PFSK-1 (cell line): Measurements from ENCODE around the gene ZNF768.

Source experiments
- FOXP2 ChIP-seq: optimal IDR thresholded peaks from 2 replicates; pipeline ENCODE3; 2011; ENCODE audit warnings: borderline replicate concordance, control low read depth, inconsistent platforms; ENCODE audit not compliant: insufficient read depth; ENCODE audit errors: extremely low read length, extremely low read depth
- POLR2AphosphoS5 ChIP-seq: IDR thresholded peaks from 2 replicates; pipeline ENCODE4 v1.6.1; 2012; ENCODE audit warnings: low read depth, mild to moderate bottlenecking, control low read depth, low read length, moderate library complexity
- SIN3A ChIP-seq: IDR thresholded peaks from 2 replicates; pipeline ENCODE4 v1.6.1; 2012; ENCODE audit warnings: mild to moderate bottlenecking, low read length, moderate library complexity, borderline replicate concordance; ENCODE audit not compliant: insufficient read depth
- TF ChIP-seq, protein P1 (sequence below), 2 experiments: IDR thresholded peaks; 2 replicates each; pipeline versions ENCODE4 v1.6.1 to v1.8.0; 2011 to 2012; ENCODE audit warnings: low read depth in 2 of 2, low read length in 2 of 2, control low read depth in 1 of 2, inconsistent platforms in 1 of 2, mild to moderate bottlenecking in 1 of 2, moderate library complexity in 1 of 2; ENCODE audit not compliant: insufficient read depth in 1 of 2

DNA sequence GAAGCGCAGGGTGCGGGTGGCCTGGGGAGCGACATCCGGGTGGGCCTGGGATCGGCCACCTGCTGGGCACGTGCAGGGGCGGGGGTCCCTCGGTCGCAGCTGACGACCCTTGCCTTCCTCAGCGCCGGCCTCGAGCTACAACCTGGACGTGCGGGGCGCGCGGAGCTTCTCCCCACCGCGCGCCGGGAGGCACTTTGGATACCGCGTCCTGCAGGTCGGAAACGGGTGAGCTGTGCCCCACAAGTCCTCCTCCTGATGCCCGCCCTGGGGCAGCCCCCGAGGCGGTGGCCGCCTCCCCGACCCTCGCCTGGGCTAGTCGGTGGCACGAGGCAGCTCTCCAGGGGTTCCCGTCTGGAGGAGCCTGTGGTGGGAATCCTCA, 52.3 kb downstream of the ZNF768 start:
- TF ChIP-seq FOXP2 (no peak), SIN3A (no peak), POLR2AphosphoS5 (no peak)
- TF ChIP-seq, protein P1, sequence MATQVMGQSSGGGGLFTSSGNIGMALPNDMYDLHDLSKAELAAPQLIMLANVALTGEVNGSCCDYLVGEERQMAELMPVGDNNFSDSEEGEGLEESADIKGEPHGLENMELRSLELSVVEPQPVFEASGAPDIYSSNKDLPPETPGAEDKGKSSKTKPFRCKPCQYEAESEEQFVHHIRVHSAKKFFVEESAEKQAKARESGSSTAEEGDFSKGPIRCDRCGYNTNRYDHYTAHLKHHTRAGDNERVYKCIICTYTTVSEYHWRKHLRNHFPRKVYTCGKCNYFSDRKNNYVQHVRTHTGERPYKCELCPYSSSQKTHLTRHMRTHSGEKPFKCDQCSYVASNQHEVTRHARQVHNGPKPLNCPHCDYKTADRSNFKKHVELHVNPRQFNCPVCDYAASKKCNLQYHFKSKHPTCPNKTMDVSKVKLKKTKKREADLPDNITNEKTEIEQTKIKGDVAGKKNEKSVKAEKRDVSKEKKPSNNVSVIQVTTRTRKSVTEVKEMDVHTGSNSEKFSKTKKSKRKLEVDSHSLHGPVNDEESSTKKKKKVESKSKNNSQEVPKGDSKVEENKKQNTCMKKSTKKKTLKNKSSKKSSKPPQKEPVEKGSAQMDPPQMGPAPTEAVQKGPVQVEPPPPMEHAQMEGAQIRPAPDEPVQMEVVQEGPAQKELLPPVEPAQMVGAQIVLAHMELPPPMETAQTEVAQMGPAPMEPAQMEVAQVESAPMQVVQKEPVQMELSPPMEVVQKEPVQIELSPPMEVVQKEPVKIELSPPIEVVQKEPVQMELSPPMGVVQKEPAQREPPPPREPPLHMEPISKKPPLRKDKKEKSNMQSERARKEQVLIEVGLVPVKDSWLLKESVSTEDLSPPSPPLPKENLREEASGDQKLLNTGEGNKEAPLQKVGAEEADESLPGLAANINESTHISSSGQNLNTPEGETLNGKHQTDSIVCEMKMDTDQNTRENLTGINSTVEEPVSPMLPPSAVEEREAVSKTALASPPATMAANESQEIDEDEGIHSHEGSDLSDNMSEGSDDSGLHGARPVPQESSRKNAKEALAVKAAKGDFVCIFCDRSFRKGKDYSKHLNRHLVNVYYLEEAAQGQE (IDR thresholded peaks at IDR 0.05; ENCODE audit: insufficient read depth in 1 of 2, low read depth in 2 of 2, low read length in 2 of 2) = no peak
